Measurements from ENCODE around the gene MYLIP.

Gene MYLIP

DNA sequence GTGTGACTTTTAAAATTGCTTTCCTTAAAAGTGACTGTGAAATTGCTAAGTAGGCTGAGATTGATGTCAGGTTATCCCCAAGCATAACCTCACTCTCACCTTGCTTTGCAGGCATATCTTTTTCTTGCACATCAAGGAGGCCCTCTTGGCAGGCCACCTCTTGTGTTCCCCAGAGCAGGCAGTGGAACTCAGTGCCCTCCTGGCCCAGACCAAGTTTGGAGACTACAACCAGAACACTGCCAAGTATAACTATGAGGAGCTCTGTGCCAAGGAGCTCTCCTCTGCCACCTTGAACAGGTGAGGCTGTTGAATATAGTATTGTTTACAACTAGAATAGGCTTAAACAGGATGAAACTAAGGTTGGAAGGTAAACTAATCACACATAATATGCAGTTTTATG lies 12.6 kb downstream of the MYLIP start:
- no peak for DNase-seq (ENCODE audit: low spot score)

GRCh38 chr6:16145038-16145437 lies 16.2 kb downstream of the MYLIP start:
- DNase-seq (ENCODE audit: low spot score) = no peak

DNA sequence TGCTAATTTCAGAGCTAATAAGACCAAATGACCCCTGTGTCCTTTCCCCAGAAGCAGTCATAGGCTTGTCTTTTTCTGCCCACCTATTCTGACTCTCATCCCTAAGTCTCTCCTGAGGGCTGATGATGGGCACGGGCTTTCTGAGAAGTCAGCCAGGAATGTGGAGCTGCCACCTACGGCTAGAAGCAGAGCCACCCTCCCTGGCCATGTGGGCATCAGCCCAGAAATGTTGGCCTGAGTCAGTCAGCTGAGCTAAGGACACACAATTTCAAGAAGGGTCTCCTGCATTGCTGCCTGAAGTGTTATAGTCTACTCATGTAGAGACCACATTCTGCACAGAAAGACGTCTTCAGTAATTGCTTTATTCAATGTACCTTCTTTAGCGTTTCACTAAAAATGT lies 17.1 kb downstream of the MYLIP start:
- DNase-seq (ENCODE audit: low spot score) = no peak

GRCh38 chr6:16146527-16146955 lies 17.7 kb downstream of the MYLIP start:
- DNase-seq (ENCODE audit: low spot score) = no peak

- DNase-seq (ENCODE audit: low spot score) = peak; percentile 49
Measured at GRCh38 chr6:16148498-16148897, 19.6 kb downstream of the MYLIP start.

DNA sequence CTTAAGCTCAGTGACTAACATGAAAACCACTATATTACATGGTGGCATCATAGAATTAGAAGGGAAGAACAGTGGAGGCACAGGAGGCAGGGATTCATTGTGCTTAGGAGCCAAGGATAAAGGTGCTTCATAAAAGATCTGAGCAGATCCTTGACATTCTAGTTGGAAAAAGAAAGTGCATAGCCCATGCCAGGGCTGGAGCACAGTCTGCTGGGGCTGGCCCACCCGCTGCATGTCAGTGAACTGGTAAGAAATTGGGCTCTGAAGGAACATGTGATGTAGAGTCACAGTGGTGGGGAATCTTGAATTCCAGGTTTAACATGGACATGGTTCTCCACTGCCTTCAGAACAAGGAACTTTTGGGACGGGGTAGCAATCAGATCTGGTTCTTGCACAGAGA lies 20.4 kb downstream of the MYLIP start:
- DNase-seq (ENCODE audit: low spot score) = no peak

GRCh38 chr6:16150098-16150497 lies 21.2 kb downstream of the MYLIP start:
- no peak for DNase-seq (ENCODE audit: low spot score)

GRCh38 chr6:16153211-16153820 lies 24.4 kb downstream of the MYLIP start:
- DNase-seq (ENCODE audit: low spot score) = no peak

GRCh38 chr6:16154904-16155303 lies 26.0 kb downstream of the MYLIP start:
- DNase-seq (ENCODE audit: low spot score) = no peak

GRCh38 chr6:16157492-16157891 lies 28.6 kb downstream of the MYLIP start:
- DNase-seq (ENCODE audit: low spot score) = no peak

- DNase-seq (ENCODE audit: low spot score) = no peak
Measured at GRCh38 chr6:16157909-16158308, 29.0 kb downstream of the MYLIP start.

GRCh38 chr6:16158943-16159557 lies 30.2 kb downstream of the MYLIP start:
- DNase-seq (ENCODE audit: low spot score) = no peak

DNA sequence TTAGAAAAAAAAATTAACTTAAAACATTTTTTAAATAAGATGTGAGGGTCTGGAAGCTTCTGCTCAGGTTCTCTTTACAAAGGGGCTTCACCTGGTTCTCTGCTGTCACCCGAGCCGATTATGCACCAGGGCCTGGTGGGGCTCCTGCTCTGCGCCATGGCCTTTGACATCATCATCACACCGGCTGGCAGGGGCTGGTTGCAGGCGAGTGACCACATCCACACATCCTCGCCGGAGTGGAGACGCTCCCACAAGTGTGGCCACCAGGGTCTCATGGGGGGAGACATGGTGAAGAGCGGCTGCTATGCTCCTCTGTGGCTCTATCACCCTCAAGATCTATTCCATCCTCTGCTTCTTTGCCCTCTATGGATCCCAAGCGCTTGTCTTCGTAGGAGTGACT lies 31.9 kb downstream of the MYLIP start:
- no peak for DNase-seq (ENCODE audit: low spot score)

GRCh38 chr6:16162003-16162402 lies 33.1 kb downstream of the MYLIP start:
- DNase-seq (ENCODE audit: low spot score) = no peak

DNA sequence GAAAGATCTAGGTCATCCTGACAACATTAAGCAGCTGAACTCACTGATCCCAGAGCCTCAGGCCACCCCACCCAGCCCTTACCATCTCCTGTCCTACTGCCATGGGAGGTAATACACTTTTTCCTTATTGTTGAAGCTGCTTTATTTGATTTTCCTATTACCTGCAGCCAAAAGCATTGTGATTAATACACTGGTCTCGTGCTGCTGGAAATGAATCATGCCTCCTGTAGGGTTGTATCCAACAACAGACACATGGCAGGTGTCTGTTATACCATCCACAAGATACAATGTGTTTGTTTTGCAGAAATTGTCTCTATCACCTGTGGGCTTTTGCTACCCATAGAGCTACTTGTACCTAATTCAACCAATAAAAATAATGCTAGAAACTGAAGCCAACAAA lies 34.2 kb downstream of the MYLIP start:
- DNase-seq (ENCODE audit: low spot score) = no peak

GRCh38 chr6:16163535-16164300 lies 34.8 kb downstream of the MYLIP start:
- no peak for DNase-seq (ENCODE audit: low spot score)

DNA sequence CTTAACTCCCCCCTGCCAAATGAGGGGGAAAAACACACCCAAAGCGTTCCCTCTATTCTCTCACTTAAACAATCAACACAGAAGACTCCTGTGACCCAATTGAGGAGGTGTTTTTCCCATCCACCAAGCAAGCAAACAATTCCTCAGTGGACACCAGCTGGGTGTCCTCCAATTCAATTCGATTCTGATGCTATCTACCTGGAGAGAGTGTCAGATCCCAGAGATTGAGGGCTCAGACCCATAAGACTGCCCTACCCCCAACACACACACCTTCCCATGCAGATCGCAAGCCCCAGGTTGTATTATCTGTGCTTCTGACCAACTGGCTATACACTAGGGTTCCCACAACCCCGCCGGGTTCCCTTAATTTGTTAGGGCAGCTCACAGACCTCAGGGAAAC lies 36.8 kb downstream of the MYLIP start:
- DNase-seq (ENCODE audit: low spot score) = no peak

GRCh38 chr6:16166871-16167608 lies 38.2 kb downstream of the MYLIP start:
- DNase-seq (ENCODE audit: low spot score) = no peak

- no peak for DNase-seq (ENCODE audit: low spot score)
Measured at GRCh38 chr6:16168121-16168520, 39.2 kb downstream of the MYLIP start.

GRCh38 chr6:16168858-16169257 lies 40.0 kb downstream of the MYLIP start:
- no peak for DNase-seq (ENCODE audit: low spot score)

GRCh38 chr6:16171400-16171799 lies 42.5 kb downstream of the MYLIP start:
- DNase-seq (ENCODE audit: low spot score) = no peak

DNA sequence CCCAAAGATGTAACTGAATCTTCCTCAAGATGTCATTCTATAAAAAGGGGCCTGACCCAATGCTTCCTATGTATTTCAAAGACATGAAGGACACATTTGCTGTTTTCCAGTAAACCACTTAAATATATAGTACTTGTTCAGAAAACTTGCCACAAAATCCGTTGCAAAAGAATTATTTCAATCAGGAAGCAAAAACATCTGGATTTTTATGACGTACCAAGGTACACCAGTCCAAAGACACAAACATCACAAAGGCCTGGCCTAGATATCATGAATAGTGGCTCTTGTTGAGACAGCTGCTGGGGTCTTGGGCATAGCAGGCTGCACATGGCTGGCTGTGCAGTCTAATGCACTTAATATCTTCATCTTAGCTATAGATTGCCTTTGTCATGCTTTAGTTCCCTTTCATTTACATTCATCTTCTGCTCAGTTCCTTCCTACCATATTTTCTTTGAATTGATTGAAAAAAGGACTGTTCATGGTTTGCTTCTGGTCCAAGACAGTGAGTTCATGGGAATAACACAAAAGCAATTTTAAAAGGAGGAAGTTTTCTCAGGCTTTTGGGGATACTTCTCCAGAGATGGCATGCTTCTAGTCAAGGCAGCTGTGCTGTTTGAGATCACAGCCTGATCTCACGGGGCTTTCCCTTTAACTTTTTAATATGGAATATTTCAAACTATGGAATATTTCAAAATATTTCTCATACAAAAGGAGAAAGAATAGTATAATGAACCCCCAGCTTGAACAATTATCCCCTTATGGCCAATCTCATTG lies 44.5 kb downstream of the MYLIP start:
- no peak for DNase-seq (ENCODE audit: low spot score)
